Posterior vena cava (tissue), 2 donors: ENCODE measurements around the gene TTBK1. TPM values are rescaled to one million over a fixed set of nuclear protein-coding genes. Genes with fewer than 3 reads are reported as not detected.

Source experiments
- DNase-seq: peaks from one replicate; pipeline ENCODE4 v3.0.0-alpha.2; 2020; ENCODE audit warnings: low spot score
- intact Hi-C, 2 donors: fragments of 100-400 bp; cut with DNase I; formaldehyde crosslinking; loops; one replicate each; pipeline versions ENCODE4 v1.14.1 to v1.14.2; 2022 to 2023
- total RNA-seq, 2 donors: library from RNA; stranded (reverse); fragmentation: NEBNext Ultra II Directional; extraction: Animal tissue kit (Norgen Biotek cat#: 25700); gene quantifications; one replicate each; pipeline ENCODE4 v1.2.1, GENCODE V29; 2021
- donor health status: DM: yes; HTN: yes; CAD: no.
- donor health status: DM: yes; HTN: yes; CAD: no.

Gene TTBK1
- total RNA-seq, 2 donors from 2014 or later = 0.09 to 0.14 TPM

DNA sequence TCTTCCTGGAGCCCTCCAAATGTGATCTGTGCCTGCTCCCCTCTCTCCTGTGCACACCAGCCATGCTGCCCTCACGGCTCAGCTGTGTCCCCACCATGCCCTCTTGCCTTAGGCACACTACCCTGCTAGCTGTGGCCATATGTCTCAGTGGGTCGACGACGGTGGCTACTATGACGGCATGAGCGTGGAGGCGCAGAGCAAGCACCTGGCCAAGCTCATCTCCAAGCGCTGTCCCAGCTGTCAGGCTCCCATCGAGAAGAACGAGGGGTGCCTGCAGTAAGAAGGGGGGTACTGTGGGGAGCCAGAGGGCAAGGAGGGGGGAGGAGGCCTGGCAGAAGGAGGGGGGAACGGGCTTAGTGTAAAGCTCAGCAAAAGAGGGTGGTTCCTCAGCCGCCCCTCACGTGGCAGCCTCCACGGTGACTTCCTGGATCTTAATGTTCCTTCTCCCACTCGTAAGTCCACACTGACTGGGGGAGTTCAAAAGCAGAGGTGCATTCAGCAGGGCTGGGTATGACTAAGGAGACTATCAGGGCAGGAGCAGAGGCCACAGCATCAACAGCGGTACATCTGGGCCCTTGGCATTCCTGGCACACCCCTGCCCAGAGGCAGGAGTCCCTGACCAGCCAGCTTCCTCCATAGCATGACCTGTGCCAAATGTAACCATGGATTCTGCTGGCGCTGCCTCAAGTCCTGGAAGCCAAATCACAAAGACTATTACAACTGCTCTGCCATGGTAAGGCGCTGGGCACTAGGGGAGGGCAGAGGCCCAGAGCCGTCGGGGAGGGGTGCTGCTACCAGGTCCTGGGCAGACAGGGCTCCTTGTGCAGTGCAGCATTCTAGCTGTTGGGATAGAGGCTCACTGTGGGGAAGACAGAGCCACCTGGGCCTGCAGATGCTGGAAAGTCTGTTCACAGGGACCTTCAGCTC, 22.0 kb upstream of the TTBK1 start:
- intact Hi-C loops = no loop called here
- no peak for DNase-seq

DNA sequence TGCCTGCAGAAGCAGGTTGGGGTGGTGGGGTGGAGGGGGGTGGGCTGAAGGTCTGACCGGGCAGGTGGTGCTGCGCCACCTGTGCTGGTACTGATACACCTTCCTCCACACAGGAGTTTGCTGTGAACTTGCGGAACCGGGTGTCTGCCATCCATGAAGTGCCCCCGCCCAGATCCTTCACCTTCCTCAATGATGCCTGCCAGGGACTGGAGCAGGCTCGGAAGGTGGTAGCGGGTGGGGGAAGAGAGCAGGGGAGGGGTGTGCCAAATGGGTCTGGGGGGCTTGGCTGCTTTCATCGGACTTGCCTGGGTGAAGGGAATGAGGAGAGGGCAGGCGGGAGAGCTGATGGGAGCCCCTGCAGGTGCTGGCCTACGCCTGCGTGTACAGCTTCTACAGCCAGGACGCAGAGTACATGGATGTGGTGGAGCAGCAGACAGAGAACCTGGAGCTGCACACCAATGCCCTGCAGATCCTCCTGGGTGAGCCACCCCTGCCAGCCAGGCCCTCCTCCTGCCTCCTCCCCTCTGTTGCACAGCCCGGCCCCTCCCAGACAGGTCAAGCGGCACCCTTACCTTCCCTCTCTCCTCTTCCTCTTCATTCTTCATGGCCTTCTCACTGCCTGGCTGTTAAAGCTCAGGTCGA, 20.7 kb upstream of the TTBK1 start:
- DNase-seq = no peak
- intact Hi-C loops = no loop called here

DNA sequence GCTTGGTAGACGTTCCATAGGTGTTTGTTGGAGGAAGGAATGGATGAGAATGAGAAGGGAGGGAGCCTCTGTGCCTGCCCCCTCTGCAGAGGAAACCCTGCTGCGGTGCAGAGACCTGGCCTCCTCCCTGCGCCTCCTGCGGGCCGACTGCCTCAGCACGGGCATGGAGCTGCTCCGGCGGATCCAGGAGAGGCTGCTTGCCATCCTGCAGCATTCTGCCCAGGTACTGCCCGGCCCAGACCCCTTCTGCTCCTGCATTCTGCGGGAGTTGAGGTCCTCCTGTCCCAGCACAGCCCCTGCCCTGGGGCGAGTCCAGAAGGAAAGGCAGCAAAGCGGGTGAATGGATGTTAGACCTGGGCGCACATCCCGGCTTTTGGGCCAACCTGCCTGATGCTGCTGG, 20.1 kb upstream of the TTBK1 start:
- intact Hi-C loops = no loop called here
- no peak for DNase-seq

DNA sequence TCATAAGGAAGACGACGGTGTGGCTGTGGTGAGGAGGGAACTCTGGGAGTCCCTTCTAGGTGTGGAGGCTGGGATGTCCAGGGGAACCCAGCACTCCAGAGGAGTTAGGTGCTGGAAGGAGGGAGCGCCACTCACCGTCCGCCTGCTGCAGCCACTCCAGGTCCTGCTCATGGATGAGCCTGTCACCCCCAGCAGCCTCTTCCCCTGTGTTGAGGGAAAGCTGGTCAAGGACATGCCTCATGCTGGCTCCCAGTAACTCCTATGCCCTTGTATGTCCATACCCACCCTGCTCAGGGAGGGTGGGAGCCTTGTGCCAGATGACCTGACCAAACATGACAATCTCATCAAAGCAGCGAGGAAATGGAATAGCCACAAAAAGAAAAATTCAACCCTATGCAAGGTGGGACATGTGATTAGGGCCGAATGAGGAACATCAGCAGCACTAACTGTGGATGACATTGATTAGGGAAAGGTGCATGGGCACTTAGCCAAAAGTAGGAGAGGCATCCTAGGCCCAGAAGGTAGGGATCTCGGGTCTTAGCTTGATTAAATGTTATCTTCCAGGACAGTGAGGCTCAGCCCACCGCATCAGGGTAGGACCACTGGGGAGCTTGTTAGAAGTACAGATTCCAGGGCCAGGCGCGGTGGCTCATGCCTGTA, 17.0 kb upstream of the TTBK1 start:
- intact Hi-C loops = no loop called here
- no peak for DNase-seq

DNA sequence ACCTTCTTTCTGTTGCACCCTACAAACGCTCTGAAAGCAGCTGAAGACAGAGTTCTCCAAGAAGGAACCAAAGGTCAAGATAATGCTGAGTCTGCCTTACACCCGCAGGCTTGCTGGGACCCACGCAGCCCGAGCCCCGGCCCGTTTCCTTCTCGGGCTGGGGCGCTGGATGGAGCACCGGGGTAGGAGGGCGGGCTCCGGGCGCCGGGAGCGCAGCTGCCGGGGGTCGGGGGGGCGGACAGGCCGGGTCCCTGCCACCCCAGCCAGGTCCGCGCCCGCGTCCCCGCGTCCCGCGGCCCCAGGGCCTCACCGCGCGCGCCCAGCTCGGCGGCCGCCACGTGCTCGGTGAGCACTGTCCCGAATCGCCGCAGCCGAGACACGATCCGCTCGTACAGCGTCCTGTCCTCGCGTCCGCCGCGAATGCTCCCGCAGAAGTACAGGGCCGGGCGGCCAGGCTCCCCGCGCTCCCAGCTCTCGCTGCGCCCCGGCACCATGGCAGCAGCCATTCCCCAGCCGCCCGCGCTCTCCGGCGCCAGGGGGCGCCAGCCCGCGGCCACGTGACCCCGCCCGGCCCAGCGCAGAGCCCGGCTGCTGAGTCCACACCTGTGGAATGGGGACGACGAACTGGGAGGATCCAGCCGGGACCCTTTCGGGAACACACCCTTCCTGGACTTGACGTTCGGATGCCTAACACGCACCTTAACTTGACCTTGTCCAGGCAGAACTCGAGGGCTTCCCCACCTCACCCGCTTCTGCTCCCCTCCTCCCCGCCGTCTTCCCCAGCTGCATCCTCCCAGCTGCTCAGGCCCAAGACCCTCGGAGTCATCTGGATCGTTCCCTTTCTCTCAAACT, 14.1 kb upstream of the TTBK1 start, which contains the start of gene DNPH1:
Gene DNPH1, minus strand, starts transcription at position 531 of the 852 bp plus-strand sequence. Its CDS starts 25 bp downstream, at position 506.
- peak; percentile 93 for DNase-seq
- intact Hi-C loops = no loop called here

DNA sequence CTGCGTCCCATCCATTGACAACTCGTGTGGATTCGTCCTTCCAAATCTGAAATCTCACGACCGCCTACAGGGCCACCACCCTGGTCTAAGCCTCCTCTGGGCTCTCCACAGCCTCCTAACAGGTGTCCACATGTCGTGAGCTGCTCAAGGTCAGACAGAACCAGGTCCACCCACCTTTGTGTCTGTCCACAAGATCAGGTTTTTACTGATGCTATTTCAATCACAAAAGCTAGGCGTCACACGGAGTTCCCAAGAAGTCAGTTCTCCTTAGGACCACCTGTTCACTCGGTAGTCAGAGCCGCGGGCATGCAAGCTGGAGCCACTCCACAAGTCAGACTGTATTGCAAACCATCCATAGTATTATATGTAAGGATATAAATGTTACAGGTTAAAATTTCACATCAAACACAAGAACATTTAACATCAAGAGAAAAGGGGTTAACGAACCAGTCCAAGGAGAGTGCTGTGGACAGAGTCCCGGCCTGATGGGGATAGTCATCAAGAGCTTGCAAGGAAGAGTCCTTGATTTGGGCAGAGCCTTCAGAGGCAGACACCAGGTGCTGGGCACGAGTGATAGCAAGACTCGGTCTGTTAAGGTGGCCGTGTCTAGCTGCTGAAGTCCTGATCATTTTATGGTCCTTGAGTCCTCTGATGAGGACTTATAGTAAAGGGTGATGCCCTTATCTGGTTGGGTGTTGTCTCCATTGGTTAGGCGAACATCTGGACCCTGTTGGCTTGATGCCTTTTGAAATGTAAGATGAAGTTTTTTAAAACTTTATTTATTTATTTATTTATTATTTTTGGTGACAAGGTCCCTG, 13.3 kb upstream of the TTBK1 start:
- intact Hi-C loops = no loop called here
- no peak for DNase-seq

DNA sequence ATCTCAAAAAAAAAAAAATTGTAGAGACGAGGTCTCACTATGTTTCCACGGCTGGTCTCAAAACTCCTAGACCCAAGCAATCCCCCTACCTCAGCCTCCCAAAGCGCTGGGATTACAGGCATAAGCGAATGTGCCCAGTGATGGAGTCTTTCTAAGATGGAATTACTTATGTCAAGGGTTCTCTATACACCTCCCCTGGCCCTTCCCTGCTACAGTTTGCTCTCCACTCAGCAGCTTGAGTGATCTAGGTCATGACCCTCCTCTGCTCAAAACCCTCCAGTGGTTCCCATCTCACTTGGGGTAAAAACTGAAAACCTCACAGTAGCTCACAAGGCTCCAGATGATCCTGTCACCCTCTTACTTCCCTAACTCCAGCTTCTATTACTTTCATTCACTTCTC, 12.2 kb upstream of the TTBK1 start:
- no peak for DNase-seq
- intact Hi-C loops = no loop called here

DNA sequence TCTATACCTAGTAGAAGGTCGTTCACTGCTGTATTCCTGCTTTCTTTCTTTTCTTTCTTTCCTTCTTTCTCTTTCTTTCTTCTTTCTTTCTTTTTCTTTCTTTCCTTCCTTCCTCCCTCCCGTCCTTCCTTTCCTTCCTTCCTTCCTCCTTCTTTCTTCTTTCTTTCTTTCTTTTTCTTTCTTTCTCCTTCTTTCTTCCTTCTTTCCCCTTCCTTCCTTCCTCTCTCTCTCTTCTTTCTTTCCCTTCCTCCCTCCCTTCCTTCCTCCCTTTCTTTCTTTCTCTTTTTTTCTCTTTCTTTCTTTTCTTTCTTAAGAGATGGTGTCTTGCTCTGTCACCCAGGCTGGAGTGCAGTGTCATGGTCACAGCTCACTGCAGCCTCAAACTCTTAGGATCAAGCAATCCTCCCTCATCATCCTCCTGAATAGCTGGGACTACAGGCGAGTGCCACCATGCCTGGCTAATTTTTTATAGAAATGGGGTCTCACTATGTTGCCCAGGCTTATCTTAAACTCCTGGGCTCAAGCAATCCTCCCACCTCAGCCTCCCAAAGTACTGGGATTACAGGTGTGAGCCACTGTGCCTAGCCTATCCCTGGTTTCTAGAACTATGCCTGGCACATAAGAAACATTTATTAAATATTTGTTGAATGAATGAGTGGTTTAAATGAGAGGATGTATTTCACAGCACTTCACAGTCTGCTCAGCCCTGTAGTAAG, 11.4 kb upstream of the TTBK1 start:
- DNase-seq = no peak
- intact Hi-C loops = no loop called here

DNA sequence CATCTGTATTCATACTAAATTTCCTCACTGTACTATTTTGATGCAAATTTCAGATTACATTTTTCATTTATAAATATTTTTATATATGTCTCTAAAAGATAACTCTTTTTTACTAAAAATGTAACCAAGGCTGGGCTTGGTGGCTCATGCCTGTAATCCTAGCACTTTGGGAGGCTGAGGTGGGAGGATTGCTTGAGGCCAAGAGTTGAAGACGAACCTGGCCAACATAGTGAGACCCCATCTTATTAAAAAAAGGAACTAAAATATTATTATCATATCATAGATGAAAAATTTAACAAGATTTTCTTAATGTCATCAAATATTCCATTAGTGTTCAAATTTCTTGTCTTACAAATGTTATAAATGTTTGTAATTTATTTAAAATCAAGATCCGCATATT, 7.4 kb upstream of the TTBK1 start:
- no peak for DNase-seq
- intact Hi-C loops = no loop called here

DNA sequence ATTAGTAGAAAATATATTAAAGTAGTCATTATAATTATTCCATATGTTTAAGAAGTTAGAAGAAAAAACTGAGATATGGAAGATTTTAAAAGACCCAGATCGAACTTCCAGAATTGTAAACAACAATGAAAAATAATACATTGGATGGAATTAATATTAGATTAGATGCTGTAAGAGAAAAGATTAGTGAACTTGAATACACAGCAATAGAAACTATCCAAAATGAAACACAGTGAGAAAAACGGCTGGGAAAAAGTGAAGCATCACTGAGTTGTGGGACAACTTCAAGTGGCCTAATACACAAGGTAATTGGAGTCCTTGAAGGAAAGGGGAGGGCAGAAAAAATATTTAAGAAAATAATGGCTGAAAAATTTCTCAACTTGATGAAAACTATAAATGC, 4.2 kb upstream of the TTBK1 start:
- no peak for DNase-seq
- intact Hi-C loops = no loop called here

DNA sequence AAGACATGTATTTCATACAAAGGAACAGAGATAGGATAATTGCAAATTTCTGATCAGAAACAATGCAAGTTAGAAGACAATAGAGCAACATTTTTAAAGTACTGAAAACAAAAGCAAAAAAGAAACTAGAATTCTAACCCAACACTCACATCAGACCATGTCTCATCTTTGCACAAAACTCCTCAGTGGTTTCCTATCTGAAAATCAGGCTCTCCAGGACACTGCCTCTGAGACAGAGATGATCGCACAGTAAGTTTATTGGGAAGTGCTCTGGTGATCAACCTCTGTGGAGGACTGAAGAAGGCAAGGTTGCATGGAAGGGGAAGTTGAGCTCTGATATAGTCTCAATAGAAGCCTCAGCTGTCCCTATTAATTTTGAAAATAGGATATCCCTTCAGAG, 2.3 kb upstream of the TTBK1 start:
- intact Hi-C loops = no loop called here
- DNase-seq = no peak

DNA sequence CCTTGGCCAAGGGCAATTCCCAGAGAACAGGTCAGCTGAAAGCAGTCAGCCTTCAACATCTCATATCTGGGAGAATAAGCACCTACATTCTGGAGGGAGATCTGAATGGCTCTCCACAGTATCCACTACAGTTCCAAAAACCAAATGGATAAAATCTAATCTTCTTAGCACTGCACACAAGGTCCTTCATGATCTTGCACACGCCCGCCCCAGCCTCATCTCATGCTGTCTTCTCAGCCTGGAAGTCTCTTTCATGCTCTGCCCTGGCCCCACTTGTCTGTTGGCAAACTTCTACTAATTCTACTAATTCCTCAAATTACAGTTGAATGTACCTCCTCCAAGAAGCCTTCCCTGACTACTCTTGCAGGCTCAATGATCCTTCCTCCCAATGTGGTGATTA, 1.8 kb upstream of the TTBK1 start:
- intact Hi-C loops = no loop called here
- DNase-seq = no peak

DNA sequence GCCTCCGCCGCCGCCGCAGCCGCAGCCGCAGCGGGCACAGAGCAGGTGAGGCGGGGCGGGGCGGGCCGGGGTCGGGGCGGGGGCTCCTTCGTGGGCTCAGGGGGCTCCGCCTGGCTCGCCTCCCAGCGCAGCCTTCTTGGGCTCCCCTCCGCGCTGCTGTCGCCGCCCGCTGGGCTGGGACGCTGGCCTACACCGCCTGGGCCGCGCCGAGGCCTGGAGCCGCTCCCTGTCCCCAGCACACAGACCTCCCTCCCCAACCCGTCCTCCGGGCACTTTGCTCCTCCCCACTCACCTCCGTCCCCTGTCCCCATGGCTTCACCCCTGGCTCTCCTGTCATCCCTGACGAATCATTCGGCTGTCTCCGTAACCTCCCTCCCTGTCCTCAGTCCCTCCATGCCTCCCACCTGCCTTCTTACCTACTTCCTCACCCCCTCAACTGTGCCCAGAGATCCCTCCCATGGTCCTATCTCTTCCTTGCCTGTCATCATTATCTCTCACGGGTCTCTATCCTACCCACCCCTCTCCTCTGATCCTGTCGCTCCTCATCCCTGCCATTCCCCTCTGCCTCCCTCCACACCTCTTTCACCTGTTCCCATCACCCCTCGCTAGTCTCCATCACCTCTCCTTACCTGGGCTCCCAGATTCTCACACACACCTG, 512 bp downstream of the TTBK1 start:
- intact Hi-C loops = no loop called here
- DNase-seq = no peak

DNA sequence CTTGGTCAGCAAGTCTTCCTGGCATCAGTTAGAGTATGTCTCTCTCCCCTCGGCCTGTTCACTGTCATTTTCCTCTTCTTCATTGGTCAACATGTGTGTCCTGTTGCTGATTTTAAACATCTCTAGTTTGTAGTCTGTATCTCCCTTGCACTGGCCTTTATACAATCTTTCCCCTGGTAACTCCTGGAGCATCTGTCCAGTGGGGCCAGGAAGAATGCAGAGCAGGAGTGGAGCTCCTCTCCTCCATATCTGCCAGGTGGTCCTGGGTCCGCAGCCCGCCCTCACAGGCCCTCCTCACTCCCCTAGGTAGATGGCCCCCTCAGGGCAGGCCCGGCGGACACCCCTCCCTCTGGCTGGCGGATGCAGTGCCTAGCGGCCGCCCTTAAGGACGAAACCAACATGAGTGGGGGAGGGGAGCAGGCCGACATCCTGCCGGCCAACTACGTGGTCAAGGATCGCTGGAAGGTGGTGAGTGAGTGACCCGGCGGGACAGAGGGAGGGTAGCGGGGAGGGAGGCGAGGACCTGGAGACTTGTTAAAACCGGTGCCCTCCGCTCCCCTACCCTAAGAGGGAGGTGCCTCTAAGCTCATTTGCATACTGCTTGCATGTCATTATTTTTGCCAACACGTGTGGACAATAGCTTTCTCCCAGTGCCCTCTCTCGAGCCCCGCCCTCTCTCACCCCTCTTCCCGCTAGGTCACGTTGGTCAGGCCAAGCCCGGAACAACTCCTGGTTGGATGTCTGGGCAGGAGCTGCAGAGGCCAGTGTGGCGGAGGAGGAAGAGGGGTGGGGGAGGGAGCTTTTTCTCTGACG, 3.2 kb downstream of the TTBK1 start:
- DNase-seq = no peak
- intact Hi-C loops = no loop called here

DNA sequence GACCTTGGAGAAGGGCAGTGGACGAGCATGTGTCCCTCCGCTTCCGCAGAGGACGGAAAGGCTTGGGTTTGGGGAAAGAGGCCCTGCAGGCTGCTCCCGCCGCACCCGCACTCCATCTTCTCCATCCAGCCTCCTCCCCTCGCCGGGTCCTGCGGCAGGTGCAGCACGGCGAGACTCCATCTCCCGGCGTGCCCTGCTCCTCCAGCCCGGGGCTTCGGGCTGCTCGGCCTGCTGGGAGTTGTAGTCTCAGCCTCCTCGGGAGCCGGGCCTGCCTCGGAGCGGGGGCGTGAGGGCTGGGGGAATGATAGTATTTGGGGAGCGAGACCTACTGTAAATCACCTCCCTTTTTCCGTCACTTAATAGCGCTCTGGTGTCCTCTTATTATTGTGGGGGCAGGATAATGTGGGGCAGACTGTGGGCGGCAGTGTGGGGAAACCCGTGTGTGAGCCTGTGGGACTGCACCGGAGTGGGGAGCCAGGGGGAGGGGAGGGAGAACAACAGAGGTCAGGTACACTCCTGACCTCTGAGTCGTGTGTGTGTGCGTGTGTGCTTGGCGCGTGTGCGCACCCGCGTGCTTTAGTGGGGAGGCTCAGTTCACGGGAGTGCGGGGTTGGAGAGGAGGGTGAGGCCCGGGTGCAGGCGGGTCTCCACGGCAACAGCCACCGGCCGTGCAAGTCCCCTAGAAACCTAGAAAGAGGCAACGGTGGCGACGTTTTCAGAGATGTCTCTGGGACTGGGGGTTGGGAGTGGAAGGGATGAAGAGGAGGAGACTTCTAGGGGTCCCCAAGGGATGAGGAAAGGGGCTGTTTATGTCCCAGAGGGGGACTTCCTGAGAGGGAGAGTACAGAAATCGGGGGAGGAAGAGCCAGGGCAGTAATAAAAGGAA, 4.1 kb downstream of the TTBK1 start:
- DNase-seq = peak; percentile 93
- intact Hi-C loops = no loop called here

DNA sequence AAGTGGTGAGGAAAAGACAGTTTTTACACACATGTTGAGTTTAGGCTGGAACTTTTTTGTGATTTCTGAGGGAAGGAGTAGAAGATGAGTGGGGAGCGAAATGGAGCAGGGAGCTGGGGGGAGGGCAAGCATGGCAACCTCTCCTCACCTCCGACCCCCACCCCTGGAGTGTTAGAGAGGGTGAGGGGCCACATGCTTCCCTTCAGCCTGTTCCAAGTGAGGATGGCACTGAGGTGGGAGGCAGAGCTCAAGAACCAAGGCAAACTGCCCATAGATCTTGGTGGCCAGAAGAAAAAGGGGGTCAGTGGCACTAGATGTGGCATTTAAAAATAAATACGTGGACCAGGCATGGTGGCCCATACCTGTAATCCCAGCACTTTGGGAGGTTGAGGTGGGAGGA, 4.8 kb downstream of the TTBK1 start:
- no peak for DNase-seq
- intact Hi-C loops = no loop called here
